GM21360 (cell line): ENCODE results near the gene ECE1.

Experiments used
- ATAC-seq: cut with Tn5 transposase; IDR thresholded peaks from one replicate; pipeline ENCODE4 v1.9.1; 2021; ENCODE audit warnings: mild to moderate bottlenecking, moderate library complexity; ENCODE audit not compliant: unreplicated experiment

Gene ECE1

GRCh38 chr1:21269461-21270085, 20.7 kb downstream of the ECE1 start:
- ATAC-seq: no peak

- no peak for ATAC-seq
Measured at GRCh38 chr1:21268281-21269239, 21.7 kb downstream of the ECE1 start.

DNA sequence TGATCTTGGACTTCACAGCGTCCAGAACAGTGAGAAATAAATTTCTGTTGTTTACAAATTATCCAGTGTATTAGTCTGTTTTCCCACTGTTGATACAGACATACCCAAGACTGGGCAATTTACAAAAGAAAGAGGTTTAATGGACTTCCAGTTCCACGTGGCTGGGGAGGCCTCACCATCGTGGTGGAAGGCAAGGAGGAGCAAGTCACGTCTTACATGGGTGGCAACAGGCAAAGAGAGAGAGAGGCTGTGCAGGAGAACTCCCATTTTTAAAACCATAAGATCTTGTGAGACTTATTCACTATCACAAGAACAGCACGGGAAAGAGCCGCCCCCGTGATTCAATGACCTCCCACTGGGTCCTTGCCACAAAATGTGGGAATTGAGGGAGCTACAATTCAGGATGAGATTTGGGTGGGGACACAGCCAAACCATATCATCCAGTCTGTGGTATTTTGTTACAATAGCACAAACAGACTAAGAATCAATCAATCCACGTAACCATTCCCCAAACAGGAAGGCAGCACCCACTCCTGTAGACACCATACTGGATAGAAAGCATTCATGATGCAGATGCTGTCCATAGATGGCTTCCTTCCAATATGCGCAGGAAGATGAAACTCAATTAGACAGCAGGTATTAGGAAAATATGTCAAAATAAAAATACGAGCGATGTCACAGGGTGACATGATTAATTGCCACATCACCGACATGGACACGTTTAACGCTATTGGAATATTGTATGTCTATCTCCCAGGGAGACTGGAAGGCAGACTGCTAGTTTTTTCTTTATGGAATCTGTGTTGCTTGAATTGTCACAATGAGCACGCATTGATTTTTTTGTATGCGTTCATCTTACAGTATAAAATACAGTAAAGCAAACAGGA, 22.8 kb downstream of the ECE1 start:
- ATAC-seq: no peak

DNA sequence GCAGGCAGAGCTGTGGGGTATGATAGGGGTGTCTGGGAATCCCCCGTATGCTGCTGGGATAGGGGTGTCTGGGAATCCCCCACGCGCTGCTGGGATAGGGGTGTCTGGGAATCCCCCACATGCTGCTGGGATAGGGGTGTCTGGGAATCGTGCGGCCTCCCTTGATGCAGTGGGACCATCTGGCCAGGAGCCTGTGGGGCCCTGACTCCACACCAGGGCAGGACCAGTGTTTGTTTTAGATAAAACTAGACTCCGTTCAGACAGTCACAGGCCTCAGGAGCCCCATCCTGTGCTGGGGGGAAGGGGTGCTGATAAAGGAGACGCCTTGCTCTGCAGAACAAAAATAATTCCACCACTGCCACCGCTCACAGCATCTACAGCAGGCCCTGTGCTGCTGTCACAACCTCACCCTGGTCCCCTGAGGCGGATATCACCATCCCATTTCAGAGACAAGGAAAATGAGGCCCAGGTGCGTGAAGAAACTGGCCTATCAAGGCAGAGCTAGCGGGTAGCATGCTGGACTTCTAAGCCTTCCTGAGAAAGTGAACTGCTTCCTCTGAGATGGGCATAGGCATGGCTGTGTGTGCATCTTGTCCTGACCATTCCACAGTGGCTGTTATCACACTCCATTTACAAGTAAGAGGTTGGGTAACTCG, 24.0 kb downstream of the ECE1 start:
- ATAC-seq: no peak

DNA sequence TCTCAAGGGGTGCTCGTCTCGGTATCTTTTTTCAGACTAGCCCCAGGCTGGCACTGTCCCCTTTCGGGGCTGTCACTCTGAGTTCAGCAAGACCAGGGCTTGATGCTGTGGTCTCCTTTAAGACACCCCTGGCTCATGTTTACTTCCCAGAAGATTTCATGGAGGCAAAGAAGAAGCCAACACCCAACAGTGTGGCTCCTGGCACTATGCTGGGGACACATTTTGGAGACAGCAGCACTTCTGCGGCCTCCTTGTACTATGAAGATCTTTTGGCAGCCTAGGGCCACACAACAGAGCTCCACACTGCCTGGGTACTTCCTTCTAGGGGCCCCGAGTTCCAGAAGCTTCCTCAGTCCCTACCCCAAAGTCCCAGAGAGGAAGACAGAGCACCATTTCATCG, 24.6 kb downstream of the ECE1 start:
- no peak for ATAC-seq

GRCh38 chr1:21264898-21265297, 25.4 kb downstream of the ECE1 start:
- ATAC-seq: no peak

GRCh38 chr1:21263653-21264225, 26.5 kb downstream of the ECE1 start:
- ATAC-seq: no peak

DNA sequence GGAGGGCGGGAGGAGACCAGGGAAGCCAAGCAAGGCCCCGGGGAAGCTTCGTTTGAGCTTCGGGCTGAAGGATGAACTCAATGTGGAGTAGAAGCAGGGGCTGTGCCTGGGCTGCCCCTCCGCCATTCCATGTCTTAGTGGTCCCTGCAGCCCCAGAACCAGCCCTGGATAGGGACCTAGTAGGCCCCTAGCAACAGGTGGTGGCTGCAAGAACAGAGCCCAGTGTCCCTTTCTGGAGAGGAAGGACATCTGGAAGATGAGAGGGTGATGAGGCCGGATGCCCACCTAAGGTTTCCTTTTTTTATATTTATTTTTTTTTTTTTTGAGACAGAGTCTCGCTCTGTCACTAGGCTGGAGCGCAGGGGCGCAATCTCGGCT, 27.2 kb downstream of the ECE1 start:
- no peak for ATAC-seq

GRCh38 chr1:21262293-21263051, 27.8 kb downstream of the ECE1 start:
- no peak for ATAC-seq

DNA sequence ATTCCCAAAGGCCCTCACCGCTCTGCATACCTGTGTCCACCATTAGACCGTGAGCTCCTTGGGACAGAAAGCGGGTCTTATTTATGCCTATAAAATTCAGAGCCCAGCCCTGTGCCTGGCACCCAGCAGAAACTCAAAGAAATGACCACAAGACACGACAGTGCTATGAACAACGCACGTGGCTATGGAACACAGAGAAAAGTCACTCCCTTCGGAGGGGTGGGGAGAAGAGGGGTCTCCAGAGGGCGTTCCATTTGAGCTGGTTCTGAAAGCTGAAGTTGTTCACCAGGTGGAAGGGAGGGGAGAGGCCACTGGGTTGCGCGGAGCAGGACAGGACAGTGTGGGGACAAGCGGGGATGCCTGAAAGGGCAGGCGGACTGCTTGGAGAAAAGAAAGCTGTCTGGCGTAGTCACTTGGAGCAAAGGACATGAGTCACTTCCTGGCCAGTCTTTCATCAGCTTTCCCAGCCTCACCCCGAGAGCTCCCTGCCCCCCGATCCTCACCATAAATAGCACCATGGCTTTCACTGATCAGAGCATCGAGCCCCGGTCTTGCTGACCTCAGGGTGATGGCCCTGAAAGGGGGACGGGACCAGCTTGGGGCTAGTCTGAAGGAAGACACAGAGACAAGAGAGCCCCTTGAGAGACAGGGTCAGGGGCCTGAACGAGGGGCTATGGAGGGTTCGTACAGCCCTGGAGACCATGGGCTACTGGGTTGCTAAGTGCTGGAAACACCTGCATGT, 28.5 kb downstream of the ECE1 start:
- ATAC-seq: no peak

DNA sequence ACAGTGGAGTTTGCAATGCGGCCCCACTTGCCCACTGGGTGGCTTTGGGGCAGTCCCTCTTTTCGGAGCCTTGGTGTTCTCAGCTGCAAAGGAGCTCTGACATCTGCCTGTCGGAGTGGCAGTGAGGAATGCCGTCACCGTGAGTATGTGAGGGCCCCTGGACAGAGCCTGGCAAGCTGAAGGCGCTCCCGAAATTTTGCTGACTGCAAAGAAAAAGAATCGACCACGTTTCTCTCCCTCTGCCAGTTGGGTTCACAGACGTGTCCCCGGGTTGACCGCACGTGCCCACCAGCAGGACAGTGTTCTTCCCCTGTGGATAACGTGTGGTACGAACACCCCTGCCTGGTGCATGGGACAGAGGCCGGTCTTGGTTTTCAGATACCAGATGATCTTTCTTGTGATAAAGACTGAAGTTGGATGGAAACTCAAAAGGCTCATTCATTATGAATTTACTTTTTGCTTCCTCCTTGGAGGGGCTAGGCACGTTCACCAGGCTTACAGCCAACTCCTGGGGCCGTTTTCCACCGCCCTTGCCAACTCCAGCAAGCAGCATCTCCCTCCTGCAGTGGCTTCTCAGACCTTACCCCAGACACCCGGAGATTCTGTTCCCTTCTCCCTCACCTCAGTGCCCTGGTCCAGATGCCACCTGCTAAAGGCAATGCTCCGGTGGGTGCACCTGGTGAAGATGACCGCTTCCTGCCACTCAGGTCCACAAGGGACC, 29.7 kb downstream of the ECE1 start:
- ATAC-seq: no peak

DNA sequence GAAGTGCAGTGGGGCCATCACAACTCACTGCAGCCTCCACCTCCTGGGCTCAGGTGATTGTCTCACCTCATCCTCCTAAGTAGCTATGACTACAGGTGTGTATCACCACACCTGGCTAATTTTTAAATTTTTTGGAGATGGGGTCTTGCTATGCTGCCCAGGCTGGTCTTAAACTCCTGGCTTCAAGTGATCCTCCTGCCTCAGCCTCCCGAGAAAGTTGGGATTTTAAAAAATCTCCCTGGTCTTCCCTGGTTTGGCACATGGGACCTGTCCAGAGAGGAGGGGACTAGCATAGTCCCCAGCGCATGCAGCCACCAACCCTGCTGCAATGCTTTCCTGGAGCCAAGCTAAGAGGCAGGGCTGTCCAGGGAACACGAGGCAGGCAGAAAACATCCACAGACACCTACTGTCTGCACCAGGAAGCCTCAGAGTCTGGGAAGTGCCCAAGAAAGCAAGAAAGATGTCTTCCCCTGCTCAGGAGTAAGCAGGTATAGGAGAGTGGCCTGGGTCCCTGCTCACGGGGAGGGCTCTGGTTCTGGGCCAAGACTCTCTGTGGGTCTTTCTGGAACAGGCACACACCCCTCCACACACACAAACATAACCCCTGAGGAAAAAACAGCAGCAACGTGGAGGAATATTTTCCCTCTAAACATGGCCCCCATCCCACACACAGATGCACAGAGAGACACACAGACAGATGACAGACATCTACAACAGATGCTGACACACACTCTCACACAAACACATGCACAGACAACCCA, 30.8 kb downstream of the ECE1 start:
- no peak for ATAC-seq

DNA sequence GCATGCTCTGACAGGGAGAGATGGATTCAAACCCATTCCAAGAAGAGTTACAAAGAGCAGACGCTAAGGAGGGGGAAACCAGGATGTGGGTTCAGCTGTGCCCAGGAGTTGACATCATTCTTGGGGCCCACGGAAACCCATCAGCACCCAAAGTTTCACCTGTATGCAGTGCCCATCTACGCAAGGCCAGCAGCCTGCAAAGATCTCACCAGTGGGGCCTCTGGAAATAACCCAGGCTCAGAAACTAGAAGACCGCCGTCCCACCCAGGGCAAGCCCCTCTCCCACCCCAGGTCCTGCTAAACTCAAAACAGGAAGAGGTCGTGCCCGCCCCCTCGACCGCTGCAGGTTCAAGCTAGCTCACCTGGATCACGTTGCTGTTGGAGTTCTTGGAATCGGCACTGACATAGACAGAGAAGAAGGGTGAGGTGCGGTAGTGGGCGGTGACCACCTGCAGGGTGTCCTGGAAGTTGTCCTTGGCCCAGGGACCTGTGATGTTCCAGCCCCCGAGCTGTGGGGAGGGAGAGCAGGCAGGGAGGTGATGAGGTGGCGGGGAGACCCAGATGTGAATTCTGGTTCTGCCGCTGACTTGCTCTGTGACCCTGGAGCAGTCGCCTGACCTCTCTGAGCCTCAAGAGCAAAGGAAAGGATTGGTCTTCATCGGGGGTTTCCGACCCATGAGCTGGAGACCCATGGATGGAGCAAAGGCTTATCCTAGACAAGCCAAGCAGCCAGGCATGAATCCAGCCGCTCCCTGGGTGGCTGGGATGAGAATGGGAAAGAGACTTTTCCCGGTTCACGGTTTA, 31.7 kb downstream of the ECE1 start:
- no peak for ATAC-seq

- no peak for ATAC-seq
Measured at GRCh38 chr1:21257431-21258135, 32.7 kb downstream of the ECE1 start.

DNA sequence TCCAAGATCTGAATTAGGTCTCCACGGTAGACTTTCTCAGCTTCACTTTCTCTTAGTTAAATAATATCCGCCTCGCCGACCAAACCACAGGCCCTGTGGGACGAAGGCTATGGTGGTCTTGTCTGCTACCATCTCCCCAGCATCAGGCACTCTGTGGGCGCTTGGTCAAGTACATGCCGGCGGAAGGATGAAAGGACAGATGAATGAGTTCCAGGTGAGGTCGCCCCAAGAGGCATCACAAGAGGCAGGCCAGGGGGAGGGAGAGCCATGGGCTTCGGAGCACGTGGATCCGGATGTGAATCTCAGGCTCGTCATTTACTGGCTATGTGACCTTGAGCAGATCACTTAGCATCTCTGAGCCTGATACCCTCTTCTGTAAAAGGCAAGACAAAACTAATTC, 33.5 kb downstream of the ECE1 start:
- ATAC-seq: no peak

- ATAC-seq: no peak
Measured at GRCh38 chr1:21255943-21256320, 34.3 kb downstream of the ECE1 start.
